ENCODE measurements around the gene TMBIM4. TPM values are rescaled to one million over a fixed set of nuclear protein-coding genes. Genes with fewer than 3 reads are reported as not detected.

The TMBIM4 gene
- total and polyA plus RNA-seq, 4 donors = 100 to 161 (median 110) TPM

DNA sequence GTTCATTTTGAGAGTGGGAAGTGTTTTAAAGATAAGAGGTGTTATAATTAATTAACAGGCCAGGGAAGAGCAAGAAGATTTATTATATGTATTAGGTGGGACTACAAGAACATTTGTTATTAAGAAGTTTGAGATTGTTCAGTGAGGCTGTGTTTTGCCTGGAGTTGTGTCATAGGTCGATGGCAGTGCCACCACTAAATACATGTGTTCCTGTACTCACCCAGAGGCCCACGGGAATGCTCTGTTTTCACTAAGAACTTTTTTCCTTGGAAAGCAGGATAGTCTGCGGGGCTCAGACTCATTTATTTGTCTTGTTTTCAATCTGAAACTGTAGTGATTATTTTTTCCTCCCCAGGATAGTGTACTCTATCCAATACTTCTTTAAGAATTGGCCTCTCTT is 29.3 kb upstream of the TMBIM4 start:
- 19 to 20% methylated on average over 3 of the region's 3 CpGs for WGBS, 2 donors
- Histone ChIP-seq H3K4me3 (ENCODE audit: low read length in 2 of 2) (no peak overlapping the region), H3K4me1 (ENCODE audit: control insufficient read depth in 1 of 2, insufficient read depth in 2 of 2, low read length in 2 of 2) (peaks cover 0 to 4% of the 10 kb centered on the region in 2 donors), H3K36me3 (ENCODE audit: control insufficient read depth in 1 of 2, insufficient read depth in 2 of 2, low read length in 1 of 2) (no peaks in the 10 kb centered on the region), H3K27ac (ENCODE audit: low read depth in 1 of 2, low read length in 2 of 2) (no peak overlapping the region), H3K27me3 (ENCODE audit: control insufficient read depth in 1 of 2, insufficient read depth in 2 of 2, low read length in 1 of 2) (no peaks in the 10 kb centered on the region), H3K9me3 (ENCODE audit: control insufficient read depth, low read length) (no peaks in the 10 kb centered on the region)
- DNase-seq (no peak), ATAC-seq (ENCODE audit: low FRiP score) (no peak)
- intact Hi-C loops (cut with DNase I) = no loop called here

- no peak overlapping the region for H3K27ac ChIP-seq (ENCODE audit: low read depth in 1 of 2, low read length in 2 of 2)
- ATAC-seq (ENCODE audit: low FRiP score) = no peak
- 7 to 14% methylated on average over 3 of the region's 3 CpGs for WGBS, 2 donors
Observed at GRCh38 chr12:66197495-66197921, 27.7 kb upstream of the TMBIM4 start.

GRCh38 chr12:66196806-66197205 is 27.0 kb upstream of the TMBIM4 start:
- no peaks in the 10 kb centered on the region for H3K36me3 ChIP-seq (ENCODE audit: control insufficient read depth in 1 of 2, insufficient read depth in 2 of 2, low read length in 1 of 2)
- H3K9me3 ChIP-seq (ENCODE audit: control insufficient read depth, low read length) = no peaks in the 10 kb centered on the region
- H3K4me3 ChIP-seq (ENCODE audit: low read length in 2 of 2) = no peak overlapping the region
- peaks cover 0 to 4% of the 10 kb centered on the region in 2 donors for H3K4me1 ChIP-seq (ENCODE audit: control insufficient read depth in 1 of 2, insufficient read depth in 2 of 2, low read length in 2 of 2)
- ATAC-seq (ENCODE audit: low FRiP score) (no peak), DNase-seq (no peak)
- H3K27me3 ChIP-seq (ENCODE audit: control insufficient read depth in 1 of 2, insufficient read depth in 2 of 2, low read length in 1 of 2) = no peaks in the 10 kb centered on the region
- intact Hi-C loops (cut with DNase I) = no loop called here
- WGBS, 2 donors = 28 to 32% methylated on average over 3 of the region's 3 CpGs
- H3K27ac ChIP-seq (ENCODE audit: low read depth in 1 of 2, low read length in 2 of 2) = no peak overlapping the region

More at GRCh38 chr12:66197495-66197921, 27.7 kb upstream of the TMBIM4 start:
- Histone ChIP-seq H3K9me3 (ENCODE audit: control insufficient read depth, low read length) (no peaks in the 10 kb centered on the region), H3K4me3 (ENCODE audit: low read length in 2 of 2) (no peak overlapping the region), H3K36me3 (ENCODE audit: control insufficient read depth in 1 of 2, insufficient read depth in 2 of 2, low read length in 1 of 2) (no peaks in the 10 kb centered on the region), H3K4me1 (ENCODE audit: control insufficient read depth in 1 of 2, insufficient read depth in 2 of 2, low read length in 2 of 2) (peaks cover 0 to 4% of the 10 kb centered on the region in 2 donors), H3K27me3 (ENCODE audit: control insufficient read depth in 1 of 2, insufficient read depth in 2 of 2, low read length in 1 of 2) (no peaks in the 10 kb centered on the region)
- no peak for DNase-seq
- intact Hi-C loops (cut with DNase I) = no loop called here

GRCh38 chr12:66195242-66195641 is 25.4 kb upstream of the TMBIM4 start:
- ATAC-seq (ENCODE audit: low FRiP score) (no peak), DNase-seq (no peak)
- intact Hi-C loops (cut with DNase I) = no loop called here
- WGBS, 2 donors = 88% methylated on average over 6 of the region's 6 CpGs
- Histone ChIP-seq H3K4me3 (ENCODE audit: low read length in 2 of 2) (no peak overlapping the region), H3K36me3 (ENCODE audit: control insufficient read depth in 1 of 2, insufficient read depth in 2 of 2, low read length in 1 of 2) (no peaks in the 10 kb centered on the region), H3K27me3 (ENCODE audit: control insufficient read depth in 1 of 2, insufficient read depth in 2 of 2, low read length in 1 of 2) (no peaks in the 10 kb centered on the region), H3K9me3 (ENCODE audit: control insufficient read depth, low read length) (no peaks in the 10 kb centered on the region), H3K27ac (ENCODE audit: low read depth in 1 of 2, low read length in 2 of 2) (no peak overlapping the region), H3K4me1 (ENCODE audit: control insufficient read depth in 1 of 2, insufficient read depth in 2 of 2, low read length in 2 of 2) (peaks cover 0 to 4% of the 10 kb centered on the region in 2 donors)

GRCh38 chr12:66194122-66194521 is 24.3 kb upstream of the TMBIM4 start:
- Histone ChIP-seq H3K27ac (ENCODE audit: low read depth in 1 of 2, low read length in 2 of 2) (no peak overlapping the region), H3K4me1 (ENCODE audit: control insufficient read depth in 1 of 2, insufficient read depth in 2 of 2, low read length in 2 of 2) (peaks cover 0 to 4% of the 10 kb centered on the region in 2 donors), H3K9me3 (ENCODE audit: control insufficient read depth, low read length) (no peaks in the 10 kb centered on the region), H3K27me3 (ENCODE audit: control insufficient read depth in 1 of 2, insufficient read depth in 2 of 2, low read length in 1 of 2) (no peaks in the 10 kb centered on the region), H3K4me3 (ENCODE audit: low read length in 2 of 2) (no peak overlapping the region), H3K36me3 (ENCODE audit: control insufficient read depth in 1 of 2, insufficient read depth in 2 of 2, low read length in 1 of 2) (no peaks in the 10 kb centered on the region)
- WGBS, 2 donors = 97 to 98% methylated on average over 2 of the region's 2 CpGs
- ATAC-seq (ENCODE audit: low FRiP score) (no peak), DNase-seq (no peak)
- intact Hi-C loops (cut with DNase I) = no loop called here

GRCh38 chr12:66191547-66192126 is 21.8 kb upstream of the TMBIM4 start:
- intact Hi-C loops (cut with DNase I) = no loop called here
- no peaks in the 10 kb centered on the region for H3K4me1 ChIP-seq (ENCODE audit: control insufficient read depth in 1 of 2, insufficient read depth in 2 of 2, low read length in 2 of 2)
- no peak overlapping the region for H3K27ac ChIP-seq (ENCODE audit: low read depth in 1 of 2, low read length in 2 of 2)
- H3K9me3 ChIP-seq (ENCODE audit: control insufficient read depth, low read length) = no peaks in the 10 kb centered on the region
- H3K4me3 ChIP-seq (ENCODE audit: low read length in 2 of 2) = no peak overlapping the region
- H3K27me3 ChIP-seq (ENCODE audit: control insufficient read depth in 1 of 2, insufficient read depth in 2 of 2, low read length in 1 of 2) = no peaks in the 10 kb centered on the region
- no peaks in the 10 kb centered on the region for H3K36me3 ChIP-seq (ENCODE audit: control insufficient read depth in 1 of 2, insufficient read depth in 2 of 2, low read length in 1 of 2)
- WGBS, 2 donors = 80 to 88% methylated on average over 7 of the region's 7 CpGs
- DNase-seq = no peak
- ATAC-seq (ENCODE audit: low FRiP score) = no peak

GRCh38 chr12:66190519-66191370 is 20.9 kb upstream of the TMBIM4 start:
- intact Hi-C loops (cut with DNase I) = no loop called here
- H3K4me1 ChIP-seq (ENCODE audit: control insufficient read depth in 1 of 2, insufficient read depth in 2 of 2, low read length in 2 of 2) = no peaks in the 10 kb centered on the region
- H3K27me3 ChIP-seq (ENCODE audit: control insufficient read depth in 1 of 2, insufficient read depth in 2 of 2, low read length in 1 of 2) = no peaks in the 10 kb centered on the region
- H3K4me3 ChIP-seq (ENCODE audit: low read length in 2 of 2) = no peak overlapping the region
- no peaks in the 10 kb centered on the region for H3K9me3 ChIP-seq (ENCODE audit: control insufficient read depth, low read length)
- 71 to 84% methylated on average over 1 of the region's 1 CpG for WGBS, 2 donors
- ATAC-seq (ENCODE audit: low FRiP score) = no peak
- no peak overlapping the region for H3K27ac ChIP-seq (ENCODE audit: low read depth in 1 of 2, low read length in 2 of 2)
- no peaks in the 10 kb centered on the region for H3K36me3 ChIP-seq (ENCODE audit: control insufficient read depth in 1 of 2, insufficient read depth in 2 of 2, low read length in 1 of 2)
- no peak for DNase-seq

DNA sequence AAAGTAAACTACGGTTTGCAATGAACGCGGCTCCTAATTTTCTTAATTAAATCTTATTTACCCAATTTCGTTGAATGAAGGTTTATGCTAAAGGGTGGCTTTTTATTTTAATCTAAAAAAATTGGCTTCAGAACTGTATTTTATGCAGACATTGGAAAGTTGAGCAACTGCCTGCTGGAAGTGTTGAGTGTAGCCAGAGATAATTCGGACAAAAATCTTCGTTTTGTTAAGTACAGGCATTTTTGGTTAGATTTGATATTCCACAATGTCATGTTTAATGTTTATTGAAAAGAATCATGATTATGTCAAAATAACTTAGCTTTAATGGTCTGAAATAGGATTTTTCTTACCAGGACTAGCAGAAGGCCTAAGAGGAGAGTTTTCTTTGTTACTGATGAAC is 20.1 kb upstream of the TMBIM4 start:
- no peaks in the 10 kb centered on the region for H3K9me3 ChIP-seq (ENCODE audit: control insufficient read depth, low read length)
- H3K4me1 ChIP-seq (ENCODE audit: control insufficient read depth in 1 of 2, insufficient read depth in 2 of 2, low read length in 2 of 2) = no peaks in the 10 kb centered on the region
- WGBS, 2 donors = 33 to 35% methylated on average over 6 of the region's 6 CpGs
- DNase-seq (no peak), ATAC-seq (ENCODE audit: low FRiP score) (no peak)
- peak overlapping the region; percentile 68 to 85 for H3K4me3 ChIP-seq (ENCODE audit: low read length in 2 of 2)
- H3K36me3 ChIP-seq (ENCODE audit: control insufficient read depth in 1 of 2, insufficient read depth in 2 of 2, low read length in 1 of 2) = no peaks in the 10 kb centered on the region
- intact Hi-C loops (cut with DNase I) = loop anchor here in 1 of 2 donors (1.0 kb wide), 1 partner anchor 20 kb away; no protein-coding TSS in a partner anchor
- H3K27me3 ChIP-seq (ENCODE audit: control insufficient read depth in 1 of 2, insufficient read depth in 2 of 2, low read length in 1 of 2) = no peaks in the 10 kb centered on the region
- H3K27ac ChIP-seq (ENCODE audit: low read depth in 1 of 2, low read length in 2 of 2) = no peak overlapping the region

DNA sequence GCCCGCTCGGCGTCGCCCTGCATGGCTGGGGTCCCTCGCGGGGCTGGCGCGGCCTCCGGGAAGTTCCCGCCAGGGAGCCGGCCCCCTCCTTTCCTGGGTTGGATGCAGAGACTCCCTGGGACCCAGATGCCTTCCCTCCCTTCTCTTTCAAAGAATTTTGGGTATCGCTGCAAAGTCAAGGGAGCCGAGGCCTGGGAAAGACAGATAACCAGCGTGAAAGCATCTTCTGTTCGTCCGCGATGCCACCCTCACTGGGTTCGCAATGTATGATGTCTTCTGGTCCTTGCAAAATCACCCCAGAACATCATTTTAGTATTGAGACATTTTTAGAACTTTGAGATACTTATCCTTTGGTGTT is 19.7 kb upstream of the TMBIM4 start:
- 4 to 6% methylated on average over 18 of the region's 18 CpGs for WGBS, 2 donors
- ATAC-seq (ENCODE audit: low FRiP score) (peak; percentile 3), DNase-seq (no peak)
- H3K9me3 ChIP-seq (ENCODE audit: control insufficient read depth, low read length) = no peaks in the 10 kb centered on the region
- peak overlapping the region; percentile 23 to 58 for H3K27ac ChIP-seq (ENCODE audit: low read depth in 1 of 2, low read length in 2 of 2)
- H3K36me3 ChIP-seq (ENCODE audit: control insufficient read depth in 1 of 2, insufficient read depth in 2 of 2, low read length in 1 of 2) = no peaks in the 10 kb centered on the region
- H3K27me3 ChIP-seq (ENCODE audit: control insufficient read depth in 1 of 2, insufficient read depth in 2 of 2, low read length in 1 of 2) = no peaks in the 10 kb centered on the region
- intact Hi-C loops (cut with DNase I) = loop anchor here in 1 of 2 donors (1.0 kb wide), 1 partner anchor 19 kb away; no protein-coding TSS in a partner anchor
- no peaks in the 10 kb centered on the region for H3K4me1 ChIP-seq (ENCODE audit: control insufficient read depth in 1 of 2, insufficient read depth in 2 of 2, low read length in 2 of 2)
- peak overlapping the region; percentile 68 to 85 for H3K4me3 ChIP-seq (ENCODE audit: low read length in 2 of 2)
